Sigmoid colon (tissue), 7 donors: ENCODE measurements around the gene PRODH2. TPM values are rescaled to one million over a fixed set of nuclear protein-coding genes. Genes with fewer than 3 reads are reported as not detected.
A peak's percentile ranks its signal among the peaks of the same experiment; 100 is the strongest.

Experiments used
- DNase-seq: peaks from one replicate; pipeline ENCODE4 v3.0.0-alpha.2; 2019
- H3K27ac ChIP-seq, 4 donors: fragments of 200-600 bp; sonication (generic); one replicate each; pipeline ENCODE4 v1.5.1; 2016 to 2019; ENCODE audit warnings: mild to moderate bottlenecking in 1 of 4
- H3K27me3 ChIP-seq, 3 donors: fragments of 200-600 bp; sonication (generic); one replicate each; pipeline ENCODE4 v1.5.1; 2019; ENCODE audit warnings: mild to moderate bottlenecking in 1 of 3
- H3K36me3 ChIP-seq, 4 donors: fragments of 200-600 bp; sonication (generic); one replicate each; pipeline ENCODE4 v1.5.1; 2016 to 2019
- H3K4me1 ChIP-seq, 4 donors: fragments of 200-600 bp; sonication (generic); one replicate each; pipeline ENCODE4 v1.5.1; 2017 to 2019
- H3K4me3 ChIP-seq, 4 donors: fragments of 200-600 bp; sonication (generic); one replicate each; pipeline ENCODE4 v1.5.1; 2017 to 2019; ENCODE audit warnings: mild to moderate bottlenecking in 2 of 4, moderate library complexity in 1 of 4
- H3K9me3 ChIP-seq, 4 donors: fragments of 200-600 bp in 3 of 4; sonication (generic) in 3 of 4; one replicate each; pipeline versions ENCODE4 v1.5.1 to v1.6.1; 2013 to 2019
- EP300 ChIP-seq, 4 donors: sonication (generic); formaldehyde crosslinking; IDR thresholded peaks; one replicate each; pipeline ENCODE4 v1.6.1; 2017; ENCODE audit warnings: antibody characterized with exemption in 4 of 4
- POLR2A ChIP-seq, 2 donors: fragments of 450-650 bp; IDR thresholded peaks; one replicate each; pipeline ENCODE4 v1.6.1; 2016; ENCODE audit warnings: antibody characterized with exemption in 2 of 2, mild to moderate bottlenecking in 2 of 2, moderate library complexity in 2 of 2
- POLR2AphosphoS5 ChIP-seq, 4 donors: sonication (generic); formaldehyde crosslinking; IDR thresholded peaks; one replicate each; pipeline ENCODE4 v1.6.1; 2017; ENCODE audit warnings: antibody characterized with exemption in 4 of 4
- WGBS, 2 donors: extraction: QIAGEN DNeasy Blood & Tissue Kit; methylation state at CpG; one replicate each; pipeline ENCODE4 v1.1.7; 2013; 5-methylcytosine and 5-hydroxymethylcytosine counted together
- intact Hi-C: fragments of 100-400 bp; cut with DNase I; formaldehyde crosslinking; loops from one replicate; pipeline ENCODE4 v1.15.1; 2023
- polyA plus RNA-seq, 3 donors: library from polyadenylated mRNA; stranded (reverse); fragments of 200-250 nt; gene quantifications; one replicate each; pipeline ENCODE4 v1.2.3, GENCODE V29; 2013
- total RNA-seq, 4 donors: library from RNA; depleted of rRNA; stranded (reverse); fragments of >200 nt; gene quantifications; one replicate each; pipeline ENCODE4 v1.1.0, GENCODE V29; 2016
- TF ChIP-seq, protein P1 (sequence below), 4 experiments: fragments of 450-650 bp in 3 of 4; fragments of 200-600 bp in 1 of 4; IDR thresholded peaks; one replicate each; pipeline ENCODE4 v1.5.1; 2016 to 2019; ENCODE audit warnings: antibody characterized with exemption in 4 of 4, mild to moderate bottlenecking in 3 of 4, moderate library complexity in 2 of 4
- donor health status: healthy with polysubstance abuse.
- donor health status: Bipolar disorder and iron deficiency.
- donor health status: healthy.

PRODH2 gene
- total and polyA plus RNA-seq, 7 donors, result not detected

DNA sequence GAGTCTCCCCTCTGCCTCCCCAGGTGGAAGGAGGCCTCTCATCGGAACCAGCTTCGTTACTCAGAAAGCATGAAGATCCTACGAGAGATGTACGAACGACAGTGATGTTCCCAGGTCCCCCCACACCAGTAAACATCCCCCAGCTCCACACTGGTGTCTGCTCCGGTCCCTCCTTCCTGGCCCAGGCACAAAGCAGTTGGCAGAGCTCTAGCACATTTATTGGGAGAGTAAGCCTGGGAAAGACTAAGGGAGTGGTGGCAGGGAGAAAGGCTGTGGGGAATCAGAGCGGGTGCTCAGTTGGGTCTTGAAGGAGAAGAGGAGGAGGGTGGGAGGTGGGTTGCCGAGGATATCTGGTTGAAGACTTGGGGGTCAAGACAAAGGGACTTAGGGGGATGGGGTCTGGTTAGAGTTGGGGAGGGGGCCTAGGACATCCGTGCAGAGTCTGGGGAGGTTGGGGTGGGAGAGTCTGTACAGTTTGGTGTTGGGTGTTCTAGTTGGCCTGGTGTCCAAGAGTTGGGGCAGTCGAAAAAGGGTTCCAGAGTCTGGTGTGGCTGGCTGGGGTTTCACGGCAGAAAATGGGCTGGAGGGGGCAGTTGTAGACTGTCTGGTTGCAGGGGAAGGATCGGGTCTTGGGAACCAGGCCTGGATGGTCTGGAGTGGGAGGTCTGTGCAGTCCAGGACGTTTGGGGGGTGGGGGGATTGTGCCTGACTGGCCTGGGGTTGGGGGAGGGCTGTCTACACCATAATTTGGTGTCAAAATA, 58.1 kb downstream of the PRODH2 start:
- Histone ChIP-seq H3K27ac (peak overlapping the region; percentile 98 to 99 (median 99)), H3K27me3 (no peaks in the 10 kb centered on the region), H3K36me3 (peaks cover 6 to 25% (median 24%) of the 10 kb centered on the region in 4 donors), H3K4me3 (peak overlapping the region; percentile 4 to 85 (median 80)), H3K9me3 (no peaks in the 10 kb centered on the region), H3K4me1 (peaks cover 0 to 63% (median 55%) of the 10 kb centered on the region in 4 donors)
- intact Hi-C loops, result loop anchor here (5.0 to 10.0 kb wide), 4 partner anchors 107 to 388 kb away; partner anchors contain the start of genes CAPNS1, COX6B1, THAP8 and WDR62
- 85 to 87% methylated on average over 13 of the region's 13 CpGs for WGBS, 2 donors
- peak in 1 of 4 donors; percentile 15 for TF ChIP-seq POLR2AphosphoS5 (IDR thresholded peaks at IDR 0.05)
- TF ChIP-seq, protein P1, sequence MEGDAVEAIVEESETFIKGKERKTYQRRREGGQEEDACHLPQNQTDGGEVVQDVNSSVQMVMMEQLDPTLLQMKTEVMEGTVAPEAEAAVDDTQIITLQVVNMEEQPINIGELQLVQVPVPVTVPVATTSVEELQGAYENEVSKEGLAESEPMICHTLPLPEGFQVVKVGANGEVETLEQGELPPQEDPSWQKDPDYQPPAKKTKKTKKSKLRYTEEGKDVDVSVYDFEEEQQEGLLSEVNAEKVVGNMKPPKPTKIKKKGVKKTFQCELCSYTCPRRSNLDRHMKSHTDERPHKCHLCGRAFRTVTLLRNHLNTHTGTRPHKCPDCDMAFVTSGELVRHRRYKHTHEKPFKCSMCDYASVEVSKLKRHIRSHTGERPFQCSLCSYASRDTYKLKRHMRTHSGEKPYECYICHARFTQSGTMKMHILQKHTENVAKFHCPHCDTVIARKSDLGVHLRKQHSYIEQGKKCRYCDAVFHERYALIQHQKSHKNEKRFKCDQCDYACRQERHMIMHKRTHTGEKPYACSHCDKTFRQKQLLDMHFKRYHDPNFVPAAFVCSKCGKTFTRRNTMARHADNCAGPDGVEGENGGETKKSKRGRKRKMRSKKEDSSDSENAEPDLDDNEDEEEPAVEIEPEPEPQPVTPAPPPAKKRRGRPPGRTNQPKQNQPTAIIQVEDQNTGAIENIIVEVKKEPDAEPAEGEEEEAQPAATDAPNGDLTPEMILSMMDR (IDR thresholded peaks at IDR 0.05), result no peak
- peak; percentile 70 for DNase-seq

DNA sequence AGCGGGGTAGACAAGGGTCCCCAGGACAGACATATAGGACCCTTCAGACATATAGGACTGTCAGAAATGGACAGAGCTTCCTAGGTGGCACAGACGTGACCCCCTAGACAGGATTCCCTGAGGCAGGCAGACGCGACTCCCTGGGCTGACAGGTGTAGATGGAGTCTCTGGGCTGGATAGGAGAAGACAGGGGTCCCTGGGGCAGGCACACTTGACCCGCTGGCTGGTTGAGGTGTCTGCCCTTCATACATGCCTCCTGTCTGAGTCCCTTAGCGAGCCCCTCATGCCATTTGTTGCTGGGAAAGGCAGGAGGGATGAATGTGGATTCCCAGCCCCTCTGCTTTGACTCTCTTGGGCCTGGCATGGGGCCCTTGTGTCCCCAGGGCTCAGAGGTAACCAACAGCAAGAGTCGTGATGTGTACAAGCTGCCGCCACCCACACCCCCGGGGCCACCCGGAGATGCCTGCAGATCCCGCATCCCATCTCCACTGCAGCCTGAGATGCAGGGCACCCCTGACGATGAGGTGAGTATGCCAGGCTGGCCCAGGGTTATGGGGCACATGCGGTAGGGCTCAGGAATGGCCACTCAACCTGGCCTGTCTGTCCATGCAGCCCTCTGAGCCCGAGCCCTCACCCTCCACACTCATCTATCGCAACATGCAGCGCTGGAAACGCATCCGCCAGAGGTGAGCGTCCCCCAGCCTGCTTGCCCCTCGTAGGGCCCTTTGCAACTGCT, 58.8 kb downstream of the PRODH2 start:
- TF ChIP-seq POLR2AphosphoS5 (IDR thresholded peaks at IDR 0.05) (no peak), POLR2A (IDR thresholded peaks at IDR 0.05) (no peak), EP300 (IDR thresholded peaks at IDR 0.05) (no peak)
- TF ChIP-seq, protein P1 (IDR thresholded peaks at IDR 0.05), result no peak
- peak; percentile 72 for DNase-seq
- WGBS, 2 donors, result 92 to 96% methylated on average over 20 of the region's 20 CpGs
- peaks cover 6 to 25% (median 24%) of the 10 kb centered on the region in 4 donors for H3K36me3 ChIP-seq
- intact Hi-C loops, result loop anchor here (10.0 kb wide), 1 partner anchor 301 kb away; the partner anchor contains the start of genes THAP8 and WDR62
- peak overlapping the region; percentile 98 to 99 (median 99) for H3K27ac ChIP-seq
- no peaks in the 10 kb centered on the region for H3K27me3 ChIP-seq
- H3K9me3 ChIP-seq, result no peaks in the 10 kb centered on the region
- peaks cover 0 to 63% (median 56%) of the 10 kb centered on the region in 4 donors for H3K4me1 ChIP-seq
- no peak overlapping the region for H3K4me3 ChIP-seq

DNA sequence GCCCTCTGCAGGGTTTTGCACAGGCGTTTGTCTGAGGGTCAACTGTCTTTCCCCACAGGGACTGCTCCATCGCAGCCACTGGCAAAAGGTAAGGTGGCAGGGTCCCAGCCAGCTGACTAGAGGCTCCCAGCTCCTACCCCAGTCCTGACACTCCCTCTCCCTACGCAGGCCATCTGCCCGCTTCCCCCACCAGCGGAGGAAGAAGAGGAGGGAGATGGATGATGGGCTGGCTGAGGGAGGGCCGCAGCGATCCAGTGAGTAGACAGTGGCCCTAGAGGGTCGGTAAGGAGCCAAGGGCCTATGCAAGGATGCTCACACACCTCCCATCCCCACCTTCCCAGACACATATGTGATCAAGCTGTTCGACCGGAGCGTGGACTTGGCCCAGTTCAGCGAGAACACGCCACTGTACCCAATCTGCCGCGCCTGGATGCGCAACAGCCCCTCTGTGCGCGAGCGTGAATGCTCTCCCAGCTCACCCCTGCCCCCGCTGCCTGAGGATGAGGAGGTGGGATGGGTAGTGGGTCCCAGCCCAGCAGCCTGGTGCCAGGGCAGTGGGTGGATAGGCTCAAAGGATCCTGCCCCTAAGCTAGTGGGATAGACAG, 59.8 kb downstream of the PRODH2 start:
- Histone ChIP-seq H3K27me3 (no peaks in the 10 kb centered on the region), H3K27ac (peak overlapping the region; percentile 98 to 99 (median 99)), H3K4me1 (peaks cover 0 to 62% (median 55%) of the 10 kb centered on the region in 4 donors), H3K9me3 (no peaks in the 10 kb centered on the region), H3K36me3 (peaks cover 6 to 25% (median 24%) of the 10 kb centered on the region in 4 donors), H3K4me3 (no peak overlapping the region)
- WGBS, 2 donors, result 95 to 96% methylated on average over 20 of the region's 20 CpGs
- TF ChIP-seq POLR2AphosphoS5 (IDR thresholded peaks at IDR 0.05), result no peak
- TF ChIP-seq, protein P1 (IDR thresholded peaks at IDR 0.05), result no peak
- TF ChIP-seq POLR2A (IDR thresholded peaks at IDR 0.05), result no peak
- no peak for TF ChIP-seq EP300 (IDR thresholded peaks at IDR 0.05)
- intact Hi-C loops, result loop anchor here (10.0 kb wide), 1 partner anchor 302 kb away; the partner anchor contains the start of genes THAP8 and WDR62
- DNase-seq, result peak; percentile 64

DNA sequence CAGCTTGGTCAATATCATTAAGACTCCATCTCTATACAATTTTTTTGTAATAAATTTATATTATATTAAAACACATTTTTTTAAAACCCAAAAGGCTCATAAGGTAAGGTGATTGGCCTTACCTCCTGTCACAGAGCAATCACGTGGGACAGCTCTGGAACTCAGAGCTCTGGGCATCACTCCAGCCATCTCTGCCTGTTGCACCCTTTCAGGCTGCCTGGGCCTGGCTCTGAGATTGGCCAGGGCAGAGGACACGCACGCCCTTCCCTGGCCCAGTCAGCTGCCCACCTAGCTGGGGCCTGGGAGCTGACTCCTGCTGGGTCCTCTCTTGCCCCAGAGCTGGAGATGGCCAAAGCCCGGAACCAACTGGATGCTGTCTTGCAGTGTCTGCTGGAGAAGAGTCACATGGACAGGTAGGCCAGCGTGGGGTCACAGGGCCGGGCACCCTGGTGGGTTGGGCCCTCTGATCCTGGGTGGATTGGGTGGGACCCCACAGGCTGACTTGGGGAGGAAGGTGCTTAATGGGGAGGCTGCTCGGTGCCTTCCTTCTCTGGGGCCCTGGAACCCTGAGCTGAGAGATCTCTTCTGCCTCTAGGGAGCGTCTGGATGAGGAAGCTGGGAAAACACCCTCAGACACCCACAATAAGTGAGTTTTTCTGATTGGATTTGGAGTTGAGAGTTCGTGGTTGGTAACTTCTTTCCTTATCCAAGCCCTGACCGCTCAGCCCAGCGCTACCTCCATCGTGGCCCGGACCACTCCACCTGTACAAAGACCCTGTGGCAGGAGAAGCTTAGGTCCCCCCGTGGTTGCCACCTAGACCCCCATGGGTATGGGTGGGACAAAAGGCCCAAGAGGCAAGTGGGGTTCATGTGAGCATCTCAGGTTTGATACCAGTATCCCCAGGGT, 60.6 kb downstream of the PRODH2 start:
- no peak for TF ChIP-seq POLR2A (IDR thresholded peaks at IDR 0.05)
- TF ChIP-seq EP300 (IDR thresholded peaks at IDR 0.05), result no peak
- TF ChIP-seq POLR2AphosphoS5 (IDR thresholded peaks at IDR 0.05), result peak in 1 of 4 donors; percentile 26
- TF ChIP-seq, protein P1 (IDR thresholded peaks at IDR 0.05), result no peak
- no peak overlapping the region for H3K4me3 ChIP-seq
- peak overlapping the region in 2 of 4 donors; percentile 30 to 99 for H3K27ac ChIP-seq
- H3K9me3 ChIP-seq, result no peaks in the 10 kb centered on the region
- H3K27me3 ChIP-seq, result no peaks in the 10 kb centered on the region
- DNase-seq, result peak; percentile 65
- H3K4me1 ChIP-seq, result peaks cover 0 to 61% (median 53%) of the 10 kb centered on the region in 4 donors
- intact Hi-C loops, result loop anchor here (10.0 kb wide), 1 partner anchor 303 kb away; the partner anchor contains the start of genes THAP8 and WDR62
- peaks cover 6 to 25% (median 24%) of the 10 kb centered on the region in 4 donors for H3K36me3 ChIP-seq
- WGBS, 2 donors, result 90 to 94% methylated on average over 14 of the region's 14 CpGs
